OCI-LY3 (cell line): ENCODE measurements around the gene DAPP1.

Source experiments
- H2AFZ ChIP-seq: fragments of 200-600, 300-600 bp; shearing (Covaris generic); 2 replicates; pipeline ENCODE4 v1.6.0; 2014; ENCODE audit warnings: antibody characterized with exemption, low read depth, low read length
- H3K27ac ChIP-seq: fragments of 200-600, 300-600 bp; sonication (generic); 2 replicates; pipeline ENCODE4 v1.5.1; 2014; ENCODE audit warnings: mild to moderate bottlenecking, low read length, moderate library complexity, mixed read lengths
- H3K27me3 ChIP-seq: fragments of 200-600, 300-600 bp; sonication (generic); 2 replicates; pipeline ENCODE4 v1.6.1; 2014; ENCODE audit warnings: low read depth, low read length, mixed read lengths
- H3K36me3 ChIP-seq: fragments of 200-600, 300-600 bp; sonication (generic); replicated peaks from 2 replicates; pipeline ENCODE3; 2014; ENCODE audit warnings: low read depth, low read length, mixed read lengths
- H3K4me1 ChIP-seq: fragments of 300-600, 200-600 bp; sonication (generic); 2 replicates; pipeline ENCODE4 v1.6.1; 2014; ENCODE audit warnings: low read length, mixed read lengths
- H3K4me2 ChIP-seq: fragments of 200-600, 300-600 bp; sonication (generic); 2 replicates; pipeline ENCODE4 v1.6.1; 2014; ENCODE audit warnings: low read length, mixed read lengths
- H3K4me3 ChIP-seq: fragments of 300-600, 200-600 bp; sonication (generic); 2 replicates; pipeline ENCODE4 v1.5.1; 2014; ENCODE audit warnings: antibody characterized with exemption, mild to moderate bottlenecking, low read length, moderate library complexity
- H3K79me2 ChIP-seq: fragments of 300-600, 200-600 bp; shearing (Covaris generic); 2 replicates; pipeline ENCODE4 v1.6.1; 2014; ENCODE audit warnings: mild to moderate bottlenecking, low read length, mixed read lengths
- H3K9ac ChIP-seq: fragments of 300-600, 200-600 bp; shearing (Covaris generic); 2 replicates; pipeline ENCODE4 v1.6.0; 2014; ENCODE audit warnings: mild to moderate bottlenecking, low read length, moderate library complexity
- H3K9me3 ChIP-seq: fragments of 200-600, 300-600 bp; shearing (Covaris generic); 2 replicates; pipeline ENCODE4 v1.6.1; 2014; ENCODE audit warnings: low read length, mixed read lengths; ENCODE audit not compliant: insufficient read depth
- H4K20me1 ChIP-seq: fragments of 200-600, 300-600 bp; sonication (generic); 2 replicates; pipeline ENCODE4 v1.6.1; 2016; ENCODE audit warnings: low read length, mixed read lengths; ENCODE audit not compliant: insufficient read depth
- EZH2phosphoT487 ChIP-seq: fragments of 200-600 bp; shearing (Covaris generic); IDR thresholded peaks from 2 replicates; pipeline ENCODE4 v1.6.1; 2018; ENCODE audit warnings: antibody characterized with exemption, mixed run types, low read depth
- TF ChIP-seq, protein P1 (sequence below): fragments of 200-600, 300-600 bp; sonication (generic); IDR thresholded peaks from 2 replicates; pipeline ENCODE4 v1.5.1; 2014; ENCODE audit warnings: antibody characterized with exemption, low read length, low read depth

DAPP1 gene

GRCh38 chr4:99876946-99877345 lies 60.3 kb downstream of the DAPP1 start:
- Histone ChIP-seq H4K20me1 (no peaks in the 10 kb centered on the region), H2AFZ (no peak overlapping the region), H3K4me1 (no peaks in the 10 kb centered on the region), H3K36me3 (peaks cover 18% of the 10 kb centered on the region), H3K79me2 (no peaks in the 10 kb centered on the region), H3K9ac (no peak overlapping the region), H3K27ac (no peak overlapping the region), H3K4me3 (no peak overlapping the region), H3K9me3 (no peaks in the 10 kb centered on the region), H3K4me2 (no peak overlapping the region), H3K27me3 (no peaks in the 10 kb centered on the region)
- TF ChIP-seq, protein P1, sequence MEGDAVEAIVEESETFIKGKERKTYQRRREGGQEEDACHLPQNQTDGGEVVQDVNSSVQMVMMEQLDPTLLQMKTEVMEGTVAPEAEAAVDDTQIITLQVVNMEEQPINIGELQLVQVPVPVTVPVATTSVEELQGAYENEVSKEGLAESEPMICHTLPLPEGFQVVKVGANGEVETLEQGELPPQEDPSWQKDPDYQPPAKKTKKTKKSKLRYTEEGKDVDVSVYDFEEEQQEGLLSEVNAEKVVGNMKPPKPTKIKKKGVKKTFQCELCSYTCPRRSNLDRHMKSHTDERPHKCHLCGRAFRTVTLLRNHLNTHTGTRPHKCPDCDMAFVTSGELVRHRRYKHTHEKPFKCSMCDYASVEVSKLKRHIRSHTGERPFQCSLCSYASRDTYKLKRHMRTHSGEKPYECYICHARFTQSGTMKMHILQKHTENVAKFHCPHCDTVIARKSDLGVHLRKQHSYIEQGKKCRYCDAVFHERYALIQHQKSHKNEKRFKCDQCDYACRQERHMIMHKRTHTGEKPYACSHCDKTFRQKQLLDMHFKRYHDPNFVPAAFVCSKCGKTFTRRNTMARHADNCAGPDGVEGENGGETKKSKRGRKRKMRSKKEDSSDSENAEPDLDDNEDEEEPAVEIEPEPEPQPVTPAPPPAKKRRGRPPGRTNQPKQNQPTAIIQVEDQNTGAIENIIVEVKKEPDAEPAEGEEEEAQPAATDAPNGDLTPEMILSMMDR, result no peak
- TF ChIP-seq EZH2phosphoT487, result no peak

DNA sequence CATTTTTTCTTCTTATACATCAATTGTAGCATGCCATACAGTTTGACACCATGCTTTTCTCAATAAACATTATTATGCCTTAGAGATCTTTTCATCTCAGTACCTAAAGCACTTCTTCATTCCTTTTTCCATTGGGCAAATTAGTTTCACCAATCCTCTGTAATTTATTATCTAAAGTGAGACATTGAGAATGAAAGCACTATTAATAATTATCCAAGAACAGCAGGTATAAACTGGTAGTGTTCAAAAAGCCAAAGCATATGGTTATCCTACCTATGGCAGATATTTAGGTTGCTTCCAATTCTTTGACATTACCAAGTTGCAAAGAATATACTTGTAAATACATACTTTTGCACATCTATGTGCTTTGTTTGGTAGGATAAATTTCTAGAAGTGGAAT lies 62.0 kb downstream of the DAPP1 start:
- Histone ChIP-seq H3K4me2 (no peak overlapping the region), H3K36me3 (peaks cover 16% of the 10 kb centered on the region), H3K79me2 (no peaks in the 10 kb centered on the region), H3K9me3 (no peaks in the 10 kb centered on the region), H3K27me3 (no peaks in the 10 kb centered on the region), H2AFZ (no peak overlapping the region), H4K20me1 (no peaks in the 10 kb centered on the region), H3K4me1 (no peaks in the 10 kb centered on the region), H3K4me3 (no peak overlapping the region), H3K27ac (no peak overlapping the region), H3K9ac (no peak overlapping the region)
- TF ChIP-seq, protein P1, result no peak
- TF ChIP-seq EZH2phosphoT487, result no peak

- H3K4me2 ChIP-seq, result no peak overlapping the region
- H2AFZ ChIP-seq, result no peak overlapping the region
- H3K4me1 ChIP-seq, result no peaks in the 10 kb centered on the region
- H3K9ac ChIP-seq, result no peak overlapping the region
- H3K9me3 ChIP-seq, result no peaks in the 10 kb centered on the region
- TF ChIP-seq, protein P1, result no peak
- TF ChIP-seq EZH2phosphoT487, result no peak
- no peak overlapping the region for H3K4me3 ChIP-seq
- H3K79me2 ChIP-seq, result no peaks in the 10 kb centered on the region
- no peaks in the 10 kb centered on the region for H4K20me1 ChIP-seq
- no peak overlapping the region for H3K27ac ChIP-seq
- H3K27me3 ChIP-seq, result no peaks in the 10 kb centered on the region
- H3K36me3 ChIP-seq, result peaks cover 16% of the 10 kb centered on the region
Observed at GRCh38 chr4:99879458-99879857, 62.8 kb downstream of the DAPP1 start.

- no peaks in the 10 kb centered on the region for H3K9me3 ChIP-seq
- no peaks in the 10 kb centered on the region for H3K4me1 ChIP-seq
- H3K4me3 ChIP-seq, result no peak overlapping the region
- H3K9ac ChIP-seq, result no peak overlapping the region
- H3K79me2 ChIP-seq, result 0 out of 2 replicates have a peak, but pooled peaks cover 2% of the 10 kb centered on the region
- no peaks in the 10 kb centered on the region for H4K20me1 ChIP-seq
- peaks cover 6% of the 10 kb centered on the region for H3K36me3 ChIP-seq
- no peak for TF ChIP-seq EZH2phosphoT487
- TF ChIP-seq, protein P1, result peak; percentile 74
- H3K27ac ChIP-seq, result no peak overlapping the region
- H2AFZ ChIP-seq, result no peak overlapping the region
- no peak overlapping the region for H3K4me2 ChIP-seq
- no peaks in the 10 kb centered on the region for H3K27me3 ChIP-seq
Observed at GRCh38 chr4:99885063-99885664, 68.5 kb downstream of the DAPP1 start.
